HG02938 (cell line): ENCODE measurements around the gene KIF4A.

Experiments
- ATAC-seq: cut with Tn5 transposase; IDR thresholded peaks from one replicate; pipeline ENCODE4 v1.9.1; 2021; ENCODE audit warnings: mild to moderate bottlenecking, moderate library complexity; ENCODE audit not compliant: unreplicated experiment

Gene KIF4A

GRCh38 chrX:70464051-70464450, 174.1 kb downstream of the KIF4A start:
- no peak for ATAC-seq

- no peak for ATAC-seq
These were observed 177.1 kb downstream of the KIF4A start for GRCh38 chrX:70466968-70467367.

- no peak for ATAC-seq
These were observed 178.8 kb downstream of the KIF4A start for GRCh38 chrX:70468709-70469108.
